Astrocyte (in vitro differentiated cells and primary cell): ENCODE results near the gene EEF1B2.

ENCODE experiments used
- EZH2 ChIP-seq: IDR thresholded peaks from 2 replicates; pipeline ENCODE4 v1.6.1; 2012; ENCODE audit warnings: mild to moderate bottlenecking, low read length, inconsistent platforms; ENCODE audit not compliant: insufficient read depth
- TF ChIP-seq, protein P1 (sequence below): IDR thresholded peaks from 2 replicates; pipeline ENCODE4 v1.5.1; 2011; ENCODE audit warnings: low read depth, mild to moderate bottlenecking, inconsistent platforms, low read length, moderate library complexity; ENCODE audit not compliant: insufficient read depth

DNA sequence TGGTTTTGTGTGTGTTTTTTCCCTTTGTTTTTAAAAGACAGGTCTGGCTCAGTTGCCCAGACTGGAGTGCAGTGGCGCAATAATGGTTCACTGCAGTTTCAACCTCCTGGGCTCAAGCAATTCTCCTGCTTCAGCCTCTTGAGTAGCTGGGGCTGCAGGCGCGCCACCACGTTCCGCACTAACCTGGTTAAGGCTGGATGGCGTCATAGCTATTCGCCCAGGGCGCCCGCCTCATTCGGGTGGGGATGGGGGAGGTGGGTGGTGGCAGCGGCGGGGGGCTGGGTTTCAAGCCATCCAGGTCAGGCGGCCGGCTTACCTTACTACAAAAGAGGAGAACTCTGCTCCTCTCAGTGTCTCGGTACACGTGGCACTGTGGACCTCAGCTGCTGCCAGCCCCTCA is 42.8 kb downstream of the EEF1B2 start:
- TF ChIP-seq EZH2: no peak
- TF ChIP-seq, protein P1, sequence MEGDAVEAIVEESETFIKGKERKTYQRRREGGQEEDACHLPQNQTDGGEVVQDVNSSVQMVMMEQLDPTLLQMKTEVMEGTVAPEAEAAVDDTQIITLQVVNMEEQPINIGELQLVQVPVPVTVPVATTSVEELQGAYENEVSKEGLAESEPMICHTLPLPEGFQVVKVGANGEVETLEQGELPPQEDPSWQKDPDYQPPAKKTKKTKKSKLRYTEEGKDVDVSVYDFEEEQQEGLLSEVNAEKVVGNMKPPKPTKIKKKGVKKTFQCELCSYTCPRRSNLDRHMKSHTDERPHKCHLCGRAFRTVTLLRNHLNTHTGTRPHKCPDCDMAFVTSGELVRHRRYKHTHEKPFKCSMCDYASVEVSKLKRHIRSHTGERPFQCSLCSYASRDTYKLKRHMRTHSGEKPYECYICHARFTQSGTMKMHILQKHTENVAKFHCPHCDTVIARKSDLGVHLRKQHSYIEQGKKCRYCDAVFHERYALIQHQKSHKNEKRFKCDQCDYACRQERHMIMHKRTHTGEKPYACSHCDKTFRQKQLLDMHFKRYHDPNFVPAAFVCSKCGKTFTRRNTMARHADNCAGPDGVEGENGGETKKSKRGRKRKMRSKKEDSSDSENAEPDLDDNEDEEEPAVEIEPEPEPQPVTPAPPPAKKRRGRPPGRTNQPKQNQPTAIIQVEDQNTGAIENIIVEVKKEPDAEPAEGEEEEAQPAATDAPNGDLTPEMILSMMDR: no peak
